Measurements from ENCODE around the gene TFCP2L1.

The TFCP2L1 gene

DNA sequence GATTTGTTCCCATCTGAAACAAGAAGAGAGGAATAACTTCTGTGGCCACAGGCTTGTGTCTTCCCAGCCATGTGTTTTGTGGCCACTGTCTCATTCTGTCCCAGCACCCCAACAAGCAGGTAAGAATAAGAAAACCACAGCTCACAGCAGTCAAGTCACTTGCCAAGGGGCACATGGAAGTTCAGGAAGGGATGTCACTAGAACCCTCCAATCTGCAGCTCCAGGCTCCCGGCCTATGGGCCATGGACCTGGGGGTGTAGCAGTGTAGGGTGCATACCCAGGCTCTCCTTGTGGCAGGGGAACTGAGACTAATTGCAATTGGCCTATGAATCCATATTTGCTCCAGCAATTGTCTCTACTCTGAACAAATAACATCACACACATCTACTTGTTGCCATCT lies 112.5 kb downstream of the TFCP2L1 start:
- DNase-seq (ENCODE audit: low read depth), result no peak

DNA sequence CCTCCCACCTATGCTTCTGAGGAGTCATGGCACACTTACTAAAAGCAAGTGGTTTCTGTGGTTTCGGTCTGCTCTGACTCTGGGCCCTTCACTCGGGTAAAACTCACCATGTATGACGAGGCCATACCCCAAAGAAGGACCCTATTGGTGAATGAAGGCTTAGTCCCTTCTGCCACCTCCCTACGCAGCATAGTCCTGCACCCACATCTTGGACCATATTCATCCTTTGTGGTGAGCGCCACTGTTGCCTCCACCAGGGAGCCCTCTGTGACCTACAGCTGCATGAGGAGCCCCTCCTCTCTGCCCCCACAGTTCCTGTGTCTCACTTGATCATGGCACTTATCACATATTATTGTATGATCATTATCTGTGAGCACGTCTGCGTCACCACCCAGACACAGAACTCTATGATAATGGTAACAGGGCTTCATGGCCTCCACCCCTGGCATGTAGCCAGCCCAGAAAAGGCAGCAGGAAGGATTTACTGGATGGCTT lies 113.3 kb downstream of the TFCP2L1 start:
- DNase-seq (ENCODE audit: low read depth), result no peak

DNA sequence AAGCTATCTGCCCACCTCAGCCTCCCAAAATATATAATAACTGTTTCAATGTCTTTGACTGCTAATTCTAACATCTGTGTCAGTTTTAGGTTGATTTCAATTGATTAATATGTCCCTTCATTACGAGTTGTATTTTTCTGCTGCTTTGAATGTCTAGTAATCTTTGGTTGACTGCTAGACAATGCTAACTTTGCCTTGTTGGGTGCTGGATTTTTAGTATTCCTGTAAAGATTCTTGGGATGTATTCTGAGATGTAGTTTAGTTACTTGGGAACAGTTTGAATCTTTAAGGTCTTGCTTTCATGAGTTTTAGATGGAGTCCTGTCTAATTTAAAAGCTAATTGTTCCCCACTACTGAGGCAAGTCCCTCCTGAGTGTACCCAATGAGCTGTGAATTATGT lies 114.4 kb downstream of the TFCP2L1 start:
- DNase-seq (ENCODE audit: low read depth), result no peak

DNA sequence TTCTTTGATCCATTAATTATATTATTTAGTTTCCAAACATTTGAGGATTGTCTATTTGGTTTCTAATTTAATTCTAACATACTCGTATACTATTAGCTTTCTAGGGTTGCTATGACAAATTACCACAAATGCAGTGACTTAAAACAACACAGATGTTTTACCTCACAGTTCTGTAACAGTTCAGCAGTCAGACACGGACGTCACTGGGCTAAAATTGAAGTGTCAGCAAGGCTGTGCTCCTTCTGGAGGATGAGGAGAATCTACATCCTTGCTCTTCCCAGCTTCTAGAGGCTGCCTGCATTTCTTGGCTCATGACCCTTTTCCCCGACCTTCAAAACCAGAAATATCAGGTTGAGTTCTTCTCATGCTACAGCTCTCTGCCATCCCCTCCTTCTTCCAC lies 117.6 kb downstream of the TFCP2L1 start:
- DNase-seq (ENCODE audit: low read depth), result no peak

Data from stimulated activated CD8-positive, alpha-beta memory T cell treated with anti-CD3 and anti-CD28 coated beads, Interleukin-15, amount 100 ng/mL, for 1 hour (primary cell).